MM.1S (cell line): ENCODE measurements around the gene SGMS1.

Source experiments
- CTCF ChIP-seq: fragments of 300-600 bp; sonication (generic); IDR thresholded peaks from 2 replicates; pipeline ENCODE4 v1.5.1; 2016; ENCODE audit warnings: antibody characterized with exemption, low read length, mixed read lengths
- EZH2 ChIP-seq: fragments of 300-600 bp; sonication (generic); optimal IDR thresholded peaks from 2 replicates; pipeline ENCODE3; 2017; ENCODE audit warnings: low read depth, mild to moderate bottlenecking, antibody characterized with exemption, low read length, mixed read lengths

GRCh38 chr10:50382576-50383023, 241.2 kb downstream of the SGMS1 start:
- no peak for TF ChIP-seq EZH2
- no peak for TF ChIP-seq CTCF
